Esophagus (tissue), 2 donors: Measurements from ENCODE around the gene FGGY. TPM values are rescaled to one million over a fixed set of nuclear protein-coding genes. Genes with fewer than 3 reads are reported as not detected.
"Not testable (repeated sequence)": the region's sequence is repeated elsewhere in the genome, so short reads cannot be mapped to it uniquely, and the experiment has no call there.

Source experiments
- H3K27ac ChIP-seq, 2 donors: one replicate each; pipeline ENCODE4 v1.5.1; 2013; ENCODE audit warnings: low read depth in 2 of 2, mild to moderate bottlenecking in 2 of 2, inconsistent platforms in 1 of 2, low read length in 1 of 2, moderate library complexity in 1 of 2
- H3K27me3 ChIP-seq, 2 donors: one replicate each; pipeline ENCODE4 v1.6.1; 2013; ENCODE audit warnings: low read length in 2 of 2, control low read depth in 1 of 2, mild to moderate bottlenecking in 1 of 2; ENCODE audit not compliant: insufficient read depth in 2 of 2, control insufficient read depth in 1 of 2
- H3K36me3 ChIP-seq, 2 donors: one replicate each; pipeline ENCODE4 v1.6.1; 2013; ENCODE audit warnings: low read length in 1 of 2; ENCODE audit not compliant: control insufficient read depth in 2 of 2, insufficient read depth in 2 of 2
- H3K4me1 ChIP-seq, 2 donors: one replicate each; pipeline ENCODE4 v1.6.1; 2013; ENCODE audit warnings: low read length in 1 of 2; ENCODE audit not compliant: control insufficient read depth in 2 of 2, insufficient read depth in 2 of 2
- H3K4me3 ChIP-seq, 2 donors: one replicate each; pipeline ENCODE4 v1.5.1; 2013; ENCODE audit warnings: low read length in 2 of 2, mild to moderate bottlenecking in 2 of 2, low read depth in 1 of 2, moderate library complexity in 1 of 2
- H3K9me3 ChIP-seq, 2 donors: one replicate each; pipeline ENCODE4 v1.6.1; 2013; ENCODE audit warnings: mild to moderate bottlenecking in 2 of 2, low read depth in 1 of 2, low read length in 1 of 2, moderate library complexity in 1 of 2; ENCODE audit not compliant: control insufficient read depth in 2 of 2, insufficient read depth in 1 of 2
- WGBS, 2 donors: extraction: QIAGEN DNeasy Blood & Tissue Kit; methylation state at CpG; one replicate each; pipeline ENCODE4 v1.1.7; 2013; 5-methylcytosine and 5-hydroxymethylcytosine counted together
- polyA plus RNA-seq, 2 donors: library from polyadenylated mRNA; stranded (reverse); fragments of 200-250 nt; gene quantifications; one replicate each; pipeline ENCODE4 v1.2.3, GENCODE V29; 2013
- donor health status: healthy with polysubstance abuse.
- donor health status: Bipolar disorder and iron deficiency.

Gene FGGY
- polyA plus RNA-seq, 2 donors, result 2.4 to 4.4 TPM

DNA sequence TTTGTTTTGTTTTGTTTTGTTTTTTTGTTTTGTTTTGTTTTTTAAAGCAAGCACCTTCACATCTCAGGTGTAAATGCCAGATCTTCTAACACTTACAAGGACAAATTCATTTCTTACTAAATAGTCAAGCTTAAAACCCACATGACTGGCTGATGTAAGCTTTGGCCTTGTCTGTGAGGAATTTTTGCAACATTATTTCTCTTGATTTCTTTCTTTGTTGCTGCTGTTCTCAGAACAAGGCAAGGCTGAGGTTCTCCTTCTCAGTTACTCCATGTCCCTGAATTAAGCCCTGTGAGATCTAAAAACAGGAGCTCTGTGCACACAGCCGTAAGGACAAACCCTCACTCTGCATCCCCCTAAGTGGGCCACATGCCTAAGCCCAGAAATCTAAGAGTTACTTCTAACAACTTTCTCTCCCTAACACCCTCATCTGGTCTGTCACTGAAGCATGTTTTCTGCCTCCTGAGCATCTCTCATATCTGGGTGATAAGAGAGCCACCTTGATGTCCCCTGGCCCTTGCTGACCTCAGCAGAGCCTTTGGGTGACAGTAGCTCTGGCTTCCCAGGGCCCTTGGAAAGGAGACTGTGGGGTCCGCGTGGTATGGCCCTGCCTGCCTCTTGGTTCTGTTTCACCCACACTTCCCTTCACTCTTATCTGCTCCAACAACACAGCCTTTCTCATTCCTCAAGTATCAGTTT is 436.7 kb downstream of the FGGY start:
- 85 to 89% methylated on average over 3 of the region's 3 CpGs for WGBS, 2 donors
- H3K4me1 ChIP-seq, result peaks cover 2 to 5% of the 10 kb centered on the region in 2 donors
- H3K27me3 ChIP-seq, result no peaks in the 10 kb centered on the region
- peaks cover 0 to 4% of the 10 kb centered on the region in 2 donors for H3K9me3 ChIP-seq
- peak overlapping the region; percentile 41 to 59 for H3K27ac ChIP-seq
- H3K4me3 ChIP-seq, result no peak overlapping the region
- H3K36me3 ChIP-seq, result no peaks in the 10 kb centered on the region

GRCh38 chr1:59735927-59736326 is 439.0 kb downstream of the FGGY start:
- H3K9me3 ChIP-seq, result not testable (repeated sequence)
- 97% methylated on average over 3 of the region's 3 CpGs for WGBS, 2 donors

GRCh38 chr1:59736744-59737143 is 439.9 kb downstream of the FGGY start:
- 91 to 95% methylated on average over 4 of the region's 4 CpGs for WGBS, 2 donors
- no peak overlapping the region for H3K27ac ChIP-seq

More at GRCh38 chr1:59735927-59736326, 439.0 kb downstream of the FGGY start:
- not testable (repeated sequence) for H3K4me1 ChIP-seq, H3K36me3 ChIP-seq, H3K4me3 ChIP-seq, H3K27me3 ChIP-seq, H3K27ac ChIP-seq

DNA sequence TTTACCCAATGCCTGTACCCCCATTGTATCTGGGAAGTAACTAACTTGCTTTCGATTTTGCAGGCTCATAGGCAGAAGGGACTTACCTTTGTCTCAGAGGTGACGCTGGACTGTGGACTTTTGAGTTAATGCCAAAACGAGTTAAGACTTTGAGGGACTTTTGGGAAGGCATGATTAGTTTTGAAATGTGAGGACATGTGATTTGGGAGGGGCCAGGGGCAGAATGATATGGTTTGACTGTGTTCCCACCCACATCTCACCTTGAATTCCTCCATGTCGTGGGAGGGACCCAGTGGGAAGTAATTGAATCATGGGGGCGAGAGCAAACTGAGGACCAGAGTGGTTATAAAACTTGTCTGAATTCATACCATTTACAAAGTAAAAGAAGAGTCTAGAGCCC is 440.7 kb downstream of the FGGY start:
- 77 to 89% methylated on average over 5 of the region's 5 CpGs for WGBS, 2 donors
- Histone ChIP-seq H3K36me3 (no peaks in the 10 kb centered on the region), H3K27me3 (no peaks in the 10 kb centered on the region), H3K4me1 (peaks cover under 1 to 2% of the 10 kb centered on the region in 2 donors), H3K27ac (no peak overlapping the region), H3K9me3 (peaks cover 0 to 4% of the 10 kb centered on the region in 2 donors), H3K4me3 (no peak overlapping the region)

More at GRCh38 chr1:59736744-59737143, 439.9 kb downstream of the FGGY start:
- no peaks in the 10 kb centered on the region for H3K36me3 ChIP-seq
- H3K4me3 ChIP-seq, result no peak overlapping the region
- H3K4me1 ChIP-seq, result peaks cover 2% of the 10 kb centered on the region in 2 donors
- H3K27me3 ChIP-seq, result no peaks in the 10 kb centered on the region
- H3K9me3 ChIP-seq, result peaks cover 0 to 4% of the 10 kb centered on the region in 2 donors

GRCh38 chr1:59738152-59738551 is 441.3 kb downstream of the FGGY start:
- Histone ChIP-seq H3K4me1 (peaks cover 0 to 2% of the 10 kb centered on the region in 2 donors), H3K27me3 (no peaks in the 10 kb centered on the region), H3K36me3 (no peaks in the 10 kb centered on the region), H3K27ac (no peak overlapping the region), H3K4me3 (no peak overlapping the region), H3K9me3 (peaks cover 0 to 4% of the 10 kb centered on the region in 2 donors)
- 47 to 57% methylated on average over 3 of the region's 3 CpGs for WGBS, 2 donors

- Histone ChIP-seq H3K9me3 (peaks cover 0 to 4% of the 10 kb centered on the region in 2 donors), H3K27me3 (no peaks in the 10 kb centered on the region), H3K27ac (no peak overlapping the region), H3K4me1 (peaks cover 0 to 2% of the 10 kb centered on the region in 2 donors), H3K4me3 (no peak overlapping the region), H3K36me3 (no peaks in the 10 kb centered on the region)
- WGBS, 2 donors, result 80 to 90% methylated on average over 2 of the region's 2 CpGs
Measured at GRCh38 chr1:59738591-59739015, 441.7 kb downstream of the FGGY start.

DNA sequence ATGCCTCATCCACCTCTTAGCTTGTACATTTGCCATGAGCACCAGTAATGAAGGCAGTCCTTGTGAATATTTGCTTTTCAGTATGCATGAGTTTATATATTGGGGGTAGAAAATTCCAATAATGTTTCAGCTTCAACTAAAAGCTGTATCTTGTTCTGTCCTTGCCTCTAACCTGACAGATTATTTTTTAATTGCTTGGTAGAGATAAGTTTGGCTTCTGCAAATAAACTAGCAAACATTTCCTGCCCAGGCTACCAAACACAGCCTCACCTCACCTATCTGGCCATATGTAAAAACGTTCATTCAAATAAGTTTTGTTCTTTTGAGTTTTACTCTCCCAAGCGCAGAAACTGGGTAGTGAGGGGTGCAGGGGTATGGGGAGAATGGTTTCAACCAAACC is 442.2 kb downstream of the FGGY start:
- Histone ChIP-seq H3K4me1 (no peaks in the 10 kb centered on the region), H3K4me3 (no peak overlapping the region), H3K27ac (no peak overlapping the region), H3K9me3 (peaks cover 0 to 4% of the 10 kb centered on the region in 2 donors), H3K27me3 (no peaks in the 10 kb centered on the region), H3K36me3 (no peaks in the 10 kb centered on the region)
- 67 to 80% methylated on average over 2 of the region's 2 CpGs for WGBS, 2 donors

- no peaks in the 10 kb centered on the region for H3K9me3 ChIP-seq
- no peak overlapping the region for H3K27ac ChIP-seq
- no peaks in the 10 kb centered on the region for H3K36me3 ChIP-seq
- H3K4me1 ChIP-seq, result no peaks in the 10 kb centered on the region
- 59 to 67% methylated on average over 2 of the region's 2 CpGs for WGBS, 2 donors
- H3K4me3 ChIP-seq, result no peak overlapping the region
- H3K27me3 ChIP-seq, result no peaks in the 10 kb centered on the region
Measured at GRCh38 chr1:59742526-59742925, 445.6 kb downstream of the FGGY start.

DNA sequence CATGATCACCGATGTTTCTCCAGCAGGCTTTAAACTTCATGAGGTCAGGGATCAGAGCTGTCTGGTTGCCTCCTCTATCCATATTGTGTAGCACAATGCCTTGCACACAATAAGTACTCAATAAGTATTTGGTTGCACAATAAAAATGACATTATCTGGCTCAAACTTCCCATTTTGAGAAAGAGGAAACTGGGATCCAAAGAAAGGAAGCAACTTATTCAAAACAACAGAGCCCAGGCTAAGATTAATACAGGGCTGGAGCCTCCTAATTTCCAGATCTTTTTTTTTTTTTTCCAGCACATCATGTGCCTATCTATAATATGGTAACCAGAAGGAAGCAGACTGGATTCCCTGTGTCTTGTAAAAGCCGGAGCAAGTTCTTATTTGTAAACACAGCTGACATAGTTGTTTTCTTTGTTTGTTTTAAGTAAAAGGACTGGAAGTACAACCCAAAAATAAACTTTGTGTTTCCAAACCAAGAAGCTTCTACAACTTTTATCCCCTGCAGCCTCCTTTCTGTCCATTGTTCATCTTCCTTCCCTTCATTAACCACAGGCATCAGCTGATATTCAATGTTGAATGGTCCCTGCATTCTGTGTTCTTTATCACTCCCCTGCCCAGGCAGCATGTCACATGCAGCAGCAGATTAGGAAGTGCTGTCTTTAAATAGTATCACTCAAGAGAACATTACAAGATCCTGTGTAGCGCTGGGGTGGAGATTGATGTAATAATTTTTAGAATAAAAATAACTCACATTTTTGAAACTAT is 446.6 kb downstream of the FGGY start:
- peak overlapping the region in 1 of 2 donors; percentile 31 for H3K27ac ChIP-seq
- no peaks in the 10 kb centered on the region for H3K9me3 ChIP-seq
- H3K36me3 ChIP-seq, result no peaks in the 10 kb centered on the region
- H3K4me1 ChIP-seq, result no peaks in the 10 kb centered on the region
- 62 to 67% methylated on average over 3 of the region's 3 CpGs for WGBS, 2 donors
- no peak overlapping the region for H3K4me3 ChIP-seq
- H3K27me3 ChIP-seq, result no peaks in the 10 kb centered on the region
